ENCODE data around the gene IP6K2.
A peak's percentile ranks its signal among the peaks of the same experiment; 100 is the strongest.

Gene IP6K2

GRCh38 chr3:48660800-48661400 is 56.1 kb downstream of the IP6K2 start:
- TF ChIP-seq CEBPB (IDR thresholded peaks at IDR 0.05): no peak
- no peak for TF ChIP-seq REST (IDR thresholded peaks at IDR 0.05; ENCODE audit: low read depth)
- TF ChIP-seq TEAD4 (IDR thresholded peaks at IDR 0.05): no peak
- TF ChIP-seq RAD21 (IDR thresholded peaks at IDR 0.05; ENCODE audit: low read depth): no peak
- TF ChIP-seq ZBTB7A (IDR thresholded peaks at IDR 0.05; ENCODE audit: low read depth): no peak
- TF ChIP-seq EGR1 (IDR thresholded peaks at IDR 0.05): no peak
- TF ChIP-seq MAX (IDR thresholded peaks at IDR 0.05): no peak
- no peak for TF ChIP-seq NFIC (IDR thresholded peaks at IDR 0.05)
- TF ChIP-seq CREB1 (IDR thresholded peaks at IDR 0.05; ENCODE audit: low read depth): no peak
- TF ChIP-seq USF1 (IDR thresholded peaks at IDR 0.05): no peak
- TF ChIP-seq YY1 (IDR thresholded peaks at IDR 0.05; ENCODE audit: low read depth): no peak
- TF ChIP-seq TCF12 (IDR thresholded peaks at IDR 0.05; ENCODE audit: low read depth): no peak
- TF ChIP-seq EP300 (IDR thresholded peaks at IDR 0.05; ENCODE audit: borderline replicate concordance): no peak
- TF ChIP-seq TAF1 (IDR thresholded peaks at IDR 0.05; ENCODE audit: low read depth): no peak
- no peak for TF ChIP-seq FOXM1 (IDR thresholded peaks at IDR 0.05; ENCODE audit: borderline replicate concordance, low read depth)

GRCh38 chr3:48656841-48657281 is 60.2 kb downstream of the IP6K2 start:
- TF ChIP-seq TEAD4 (IDR thresholded peaks at IDR 0.05) (no peak), FOXM1 (IDR thresholded peaks at IDR 0.05; ENCODE audit: borderline replicate concordance, low read depth) (no peak), MAX (IDR thresholded peaks at IDR 0.05) (no peak), CEBPB (IDR thresholded peaks at IDR 0.05) (no peak), TAF1 (IDR thresholded peaks at IDR 0.05; ENCODE audit: low read depth) (no peak), REST (IDR thresholded peaks at IDR 0.05; ENCODE audit: low read depth) (no peak), CREB1 (IDR thresholded peaks at IDR 0.05; ENCODE audit: low read depth) (no peak), USF1 (IDR thresholded peaks at IDR 0.05) (no peak), NFIC (IDR thresholded peaks at IDR 0.05) (no peak), EP300 (IDR thresholded peaks at IDR 0.05; ENCODE audit: borderline replicate concordance) (no peak), ZBTB7A (IDR thresholded peaks at IDR 0.05; ENCODE audit: low read depth) (no peak), RAD21 (IDR thresholded peaks at IDR 0.05; ENCODE audit: low read depth) (no peak), TCF12 (IDR thresholded peaks at IDR 0.05; ENCODE audit: low read depth) (no peak), EGR1 (IDR thresholded peaks at IDR 0.05) (no peak), YY1 (IDR thresholded peaks at IDR 0.05; ENCODE audit: low read depth) (no peak)

GRCh38 chr3:48656061-48656840 is 60.8 kb downstream of the IP6K2 start:
- TF ChIP-seq MAX (IDR thresholded peaks at IDR 0.05) (peak; percentile 93), NFIC (IDR thresholded peaks at IDR 0.05) (no peak), EGR1 (IDR thresholded peaks at IDR 0.05) (peak; percentile 19; the same call in 1 of the 2 replicates), EP300 (IDR thresholded peaks at IDR 0.05; ENCODE audit: borderline replicate concordance) (peak; percentile 6; the same call in 1 of the 2 replicates), ZBTB7A (IDR thresholded peaks at IDR 0.05; ENCODE audit: low read depth) (no peak; the same call in 1 of the 2 replicates), USF1 (IDR thresholded peaks at IDR 0.05) (no peak), CREB1 (IDR thresholded peaks at IDR 0.05; ENCODE audit: low read depth) (no peak), REST (IDR thresholded peaks at IDR 0.05; ENCODE audit: low read depth) (no peak), YY1 (IDR thresholded peaks at IDR 0.05; ENCODE audit: low read depth) (peak; percentile 44; the same call in 1 of the 2 replicates), TEAD4 (IDR thresholded peaks at IDR 0.05) (no peak), FOXM1 (IDR thresholded peaks at IDR 0.05; ENCODE audit: borderline replicate concordance, low read depth) (no peak), TCF12 (IDR thresholded peaks at IDR 0.05; ENCODE audit: low read depth) (no peak; the same call in 1 of the 2 replicates), CEBPB (IDR thresholded peaks at IDR 0.05) (no peak), RAD21 (IDR thresholded peaks at IDR 0.05; ENCODE audit: low read depth) (peak; percentile 38; the same call in 1 of the 2 replicates), TAF1 (IDR thresholded peaks at IDR 0.05; ENCODE audit: low read depth) (no peak; the same call in 1 of the 2 replicates)
